AG09319 (cell line): ENCODE results near the gene SCN2A.

Experiments
- DNase-seq: peaks from one replicate; pipeline ENCODE4 v3.0.0-alpha.2; 2010; ENCODE audit warnings: low read depth; ENCODE audit errors: extremely low read depth
- CTCF ChIP-seq: IDR thresholded peaks from 2 replicates; pipeline ENCODE4 v1.5.1; 2011; ENCODE audit warnings: low read depth, mild to moderate bottlenecking, inconsistent platforms, low read length, moderate library complexity

SCN2A gene

GRCh38 chr2:165227571-165227970 is 11.6 kb upstream of the SCN2A start:
- no peak for TF ChIP-seq CTCF
- no peak for DNase-seq

- TF ChIP-seq CTCF, result no peak
- DNase-seq, result no peak
Measured at GRCh38 chr2:165237056-165237455, 2.2 kb upstream of the SCN2A start.

- DNase-seq, result no peak
- no peak for TF ChIP-seq CTCF
Measured at GRCh38 chr2:165238295-165238694, 919 bp upstream of the SCN2A start.

- DNase-seq, result no peak
Measured at GRCh38 chr2:165239856-165240515, 772 bp downstream of the SCN2A start.

GRCh38 chr2:165240916-165241315 is 1.7 kb downstream of the SCN2A start:
- no peak for DNase-seq
- TF ChIP-seq CTCF, result no peak

More at GRCh38 chr2:165239856-165240515, 772 bp downstream of the SCN2A start:
- no peak for TF ChIP-seq CTCF

GRCh38 chr2:165245081-165245793 is 6.0 kb downstream of the SCN2A start:
- TF ChIP-seq CTCF, result no peak
- DNase-seq, result no peak

- TF ChIP-seq CTCF, result no peak
- DNase-seq, result no peak
Measured at GRCh38 chr2:165248238-165248637, 9.0 kb downstream of the SCN2A start.
